H1 (cell line): ENCODE data around the gene TMEM185B. TPM values are rescaled to one million over a fixed set of nuclear protein-coding genes. Genes with fewer than 3 reads are reported as not detected.

ENCODE experiments used
- CTCF ChIA-PET: fragments of 300-600 bp; sonication (Branson Sonifier 250); formaldehyde crosslinking; loops from one replicate; lab custom pipeline; 2021; ENCODE audit not compliant: partially characterized antibody; lab: Charles Lee
- POLR2A ChIA-PET: fragments of 300-600 bp; sonication (Branson Sonifier 250); formaldehyde crosslinking; loops from one replicate; lab custom pipeline; 2021; ENCODE audit warnings: inconsistent platforms; ENCODE audit not compliant: partially characterized antibody; lab: Charles Lee
- DNase-seq, 2 experiments: peaks; one replicate each; pipeline versions ENCODE4 v3.0.0 to v3.0.0-alpha.2; 2010 to 2022; ENCODE audit warnings: low spot score in 2 of 2, low read depth in 1 of 2, mixed read lengths in 1 of 2
- FAIRE-seq: peaks from 2 replicates; lab custom pipeline; 2011; peaks lifted over from hg19 to GRCh38; lab: Jason Lieb, UNC
- H2AFZ ChIP-seq: 2 replicates; pipeline ENCODE4 v1.8.1; 2012; ENCODE audit warnings: low read length, inconsistent platforms
- H2AK5ac ChIP-seq: 2 replicates; pipeline ENCODE4 v1.6.1; 2013; ENCODE audit warnings: low read depth, low read length
- H2BK120ac ChIP-seq: replicated peaks from 2 replicates; pipeline ENCODE3; 2013; ENCODE audit warnings: low read depth, low read length, inconsistent platforms
- H2BK12ac ChIP-seq: 2 replicates; pipeline ENCODE4 v1.6.1; 2013; ENCODE audit warnings: low read depth, low read length
- H2BK15ac ChIP-seq: 2 replicates; pipeline ENCODE4 v1.6.1; 2013; ENCODE audit warnings: low read length
- H2BK20ac ChIP-seq: 2 replicates; pipeline ENCODE4 v1.6.1; 2013; ENCODE audit warnings: low read length
- H2BK5ac ChIP-seq: 2 replicates; pipeline ENCODE4 v1.6.1; 2013; ENCODE audit warnings: low read depth, low read length
- H3K14ac ChIP-seq: 2 replicates; pipeline ENCODE4 v1.6.1; 2013; ENCODE audit warnings: inconsistent platforms; ENCODE audit not compliant: insufficient read length
- H3K18ac ChIP-seq: 2 replicates; pipeline ENCODE4 v1.6.1; 2013; ENCODE audit warnings: low read length; ENCODE audit errors: extremely low read depth
- H3K23ac ChIP-seq: 2 replicates; pipeline ENCODE4 v1.6.1; 2013; ENCODE audit warnings: inconsistent platforms; ENCODE audit not compliant: insufficient read length
- H3K23me2 ChIP-seq: 2 replicates; pipeline ENCODE4 v1.6.1; 2013; ENCODE audit warnings: low read depth, low read length
- H3K27ac ChIP-seq: 2 replicates; pipeline ENCODE4 v1.6.1; 2011; ENCODE audit warnings: low read depth, low read length, inconsistent platforms
- H3K27me3 ChIP-seq, 4 experiments: replicated peaks in 1 of 4; 1 replicate in 1 of 4; 2 replicates in 3 of 4; pipeline versions ENCODE4 v1.6.1 to v1.8.1; 2011 to 2013; ENCODE audit warnings: low read length in 3 of 4, mild to moderate bottlenecking in 3 of 4, inconsistent platforms in 2 of 4, mixed read lengths in 2 of 4, moderate library complexity in 1 of 4; ENCODE audit not compliant: control insufficient read depth in 3 of 4, insufficient read depth in 3 of 4; ENCODE audit errors: extremely low read depth in 1 of 4
- H3K36me3 ChIP-seq, 4 experiments: 2 replicates each; pipeline versions ENCODE4 v1.6.1 to v1.8.1; 2011 to 2013; ENCODE audit warnings: mild to moderate bottlenecking in 4 of 4, low read length in 3 of 4, moderate library complexity in 2 of 4, control low read depth in 1 of 4, inconsistent platforms in 1 of 4; ENCODE audit not compliant: insufficient read depth in 4 of 4, control insufficient read depth in 2 of 4
- H3K4ac ChIP-seq: replicated peaks from 2 replicates; pipeline ENCODE3; 2013; ENCODE audit warnings: low read length, low read depth, mixed read lengths, inconsistent platforms; ENCODE audit not compliant: insufficient read length
- H3K4me1 ChIP-seq, 4 experiments: replicated peaks in 1 of 4; 1 replicate in 1 of 4; 2 replicates in 3 of 4; pipeline versions ENCODE4 v1.6.1 to v1.8.1; 2011 to 2013; ENCODE audit warnings: low read length in 3 of 4, inconsistent platforms in 2 of 4, mixed read lengths in 1 of 4; ENCODE audit not compliant: insufficient read depth in 4 of 4, control insufficient read depth in 3 of 4
- H3K4me2 ChIP-seq, 2 experiments: 2 replicates each; pipeline versions ENCODE4 v1.6.1 to v1.8.1; 2011 to 2013; ENCODE audit warnings: low read depth in 2 of 2, low read length in 2 of 2, control low read depth in 1 of 2, inconsistent platforms in 1 of 2, mild to moderate bottlenecking in 1 of 2; ENCODE audit not compliant: insufficient read depth in 1 of 2
- H3K4me3 ChIP-seq, 4 experiments: fragments of 200-600, 300-600 bp in 1 of 4; sonication (generic), shearing (Covaris generic), sonication (Bioruptor Twin) in 1 of 4; 2 replicates each; pipeline versions ENCODE4 v1.5.1 to v1.8.1; 2011 to 2016; ENCODE audit warnings: low read length in 4 of 4, low read depth in 3 of 4, control low read depth in 2 of 4, inconsistent platforms in 2 of 4, mild to moderate bottlenecking in 2 of 4, mixed read lengths in 1 of 4, moderate library complexity in 1 of 4; ENCODE audit not compliant: insufficient read depth in 2 of 4; ENCODE audit errors: extremely low read depth in 1 of 4
- H3K56ac ChIP-seq: replicated peaks from 2 replicates; pipeline ENCODE3; 2013; ENCODE audit warnings: low read depth, mild to moderate bottlenecking, mixed read lengths, low read length, inconsistent platforms; ENCODE audit not compliant: insufficient read length
- H3K79me1 ChIP-seq: 2 replicates; pipeline ENCODE4 v1.6.1; 2013; ENCODE audit warnings: low read depth, low read length, control low read depth
- H3K79me2 ChIP-seq, 2 experiments: 2 replicates each; pipeline versions ENCODE4 v1.6.1 to v1.8.1; 2012 to 2013; ENCODE audit warnings: low read length in 2 of 2, mild to moderate bottlenecking in 2 of 2, inconsistent platforms in 1 of 2; ENCODE audit not compliant: insufficient read depth in 2 of 2, control insufficient read depth in 1 of 2
- H3K9ac ChIP-seq, 4 experiments: replicated peaks in 1 of 4; 1 replicate in 1 of 4; 2 replicates in 3 of 4; pipeline versions ENCODE4 v1.6.1 to v1.8.1; 2011 to 2013; ENCODE audit warnings: low read depth in 3 of 4, low read length in 3 of 4, control low read depth in 2 of 4, mild to moderate bottlenecking in 2 of 4, moderate library complexity in 2 of 4, inconsistent platforms in 1 of 4; ENCODE audit errors: extremely low read depth in 1 of 4
- H3K9me3 ChIP-seq, 2 experiments: 2 replicates each; pipeline versions ENCODE4 v1.6.1 to v1.8.1; 2012 to 2013; ENCODE audit warnings: mild to moderate bottlenecking in 2 of 2, moderate library complexity in 2 of 2, control low read depth in 1 of 2, inconsistent platforms in 1 of 2, low read depth in 1 of 2, low read length in 1 of 2, mixed read lengths in 1 of 2; ENCODE audit not compliant: insufficient read depth in 2 of 2
- H4K20me1 ChIP-seq, 2 experiments: replicated peaks in 1 of 2; 2 replicates each; pipeline versions ENCODE3 to v1.8.1; 2011 to 2013; ENCODE audit warnings: inconsistent platforms in 2 of 2, low read length in 2 of 2, mild to moderate bottlenecking in 1 of 2; ENCODE audit not compliant: insufficient read depth in 2 of 2, control insufficient read depth in 1 of 2
- H4K5ac ChIP-seq: 2 replicates; pipeline ENCODE4 v1.6.1; 2013; ENCODE audit warnings: low read length, low read depth, mixed read lengths, inconsistent platforms; ENCODE audit not compliant: insufficient read length
- H4K8ac ChIP-seq: 2 replicates; pipeline ENCODE4 v1.8.0; 2013; ENCODE audit warnings: mild to moderate bottlenecking, moderate library complexity, low read length, inconsistent platforms; ENCODE audit not compliant: insufficient read depth; ENCODE audit errors: extremely low read depth
- H4K91ac ChIP-seq: replicated peaks from 2 replicates; pipeline ENCODE3; 2013; ENCODE audit warnings: low read length, mixed read lengths, inconsistent platforms; ENCODE audit not compliant: insufficient read length
- BCL11A ChIP-seq, 2 experiments: IDR thresholded peaks; one replicate each; pipeline ENCODE4 v1.6.1; 2011; ENCODE audit warnings: low read depth in 2 of 2, low read length in 2 of 2, mild to moderate bottlenecking in 2 of 2
- BRCA1 ChIP-seq: IDR thresholded peaks from 2 replicates; pipeline ENCODE4 v1.6.1; 2012; ENCODE audit warnings: low read depth, low read length, improper control_type of control experiment
- CBX8 ChIP-seq: fragments of 300-800, 300-1000 bp; sonication (generic); IDR thresholded peaks from 2 replicates; pipeline ENCODE4 v1.7.1; 2016; ENCODE audit warnings: low read depth, low read length, borderline replicate concordance
- CEBPB ChIP-seq: IDR thresholded peaks from 2 replicates; pipeline ENCODE4 v1.6.1; 2012; ENCODE audit warnings: low read depth, low read length
- EP300 ChIP-seq, 2 experiments: IDR thresholded peaks; 1 replicate in 1 of 2; 2 replicates in 1 of 2; pipeline ENCODE4 v1.6.1; 2011 to 2012; ENCODE audit warnings: low read depth in 2 of 2, low read length in 2 of 2, mild to moderate bottlenecking in 2 of 2, borderline replicate concordance in 1 of 2, inconsistent platforms in 1 of 2, moderate library complexity in 1 of 2
- FOSL1 ChIP-seq: IDR thresholded peaks from 2 replicates; pipeline ENCODE4 v1.6.1; 2011; ENCODE audit warnings: mild to moderate bottlenecking, low read depth, low read length, moderate library complexity; ENCODE audit not compliant: insufficient read depth
- GABPA ChIP-seq: IDR thresholded peaks from 2 replicates; pipeline ENCODE4 v1.6.1; 2011; ENCODE audit warnings: mild to moderate bottlenecking, low read length, moderate library complexity, borderline replicate concordance; ENCODE audit not compliant: insufficient read depth
- KDM4A ChIP-seq: IDR thresholded peaks from one replicate; pipeline ENCODE4 v1.7.1; 2012; ENCODE audit warnings: low read depth, mild to moderate bottlenecking, moderate library complexity, low read length, inconsistent platforms; ENCODE audit not compliant: severe bottlenecking
- POLR2A ChIP-seq, 2 experiments: IDR thresholded peaks; 1 replicate in 1 of 2; 2 replicates in 1 of 2; pipeline ENCODE4 v1.6.1; 2011; ENCODE audit warnings: low read depth in 2 of 2, low read length in 2 of 2, mild to moderate bottlenecking in 2 of 2; ENCODE audit errors: control extremely low read depth in 1 of 2
- RFX5 ChIP-seq: IDR thresholded peaks from 2 replicates; pipeline ENCODE4 v1.6.1; 2011; ENCODE audit warnings: low read depth, low read length, improper control_type of control experiment, borderline replicate concordance
- SIX5 ChIP-seq: IDR thresholded peaks from 2 replicates; pipeline ENCODE4 v1.6.1; 2011; ENCODE audit warnings: mild to moderate bottlenecking, low read depth, low read length
- SUZ12 ChIP-seq: fragments of 200-600 bp; sonication (generic); IDR thresholded peaks from 2 replicates; pipeline ENCODE4 v1.6.1; 2012; ENCODE audit warnings: mild to moderate bottlenecking, inconsistent platforms, low read length, moderate library complexity, mixed read lengths
- TAF7 ChIP-seq: optimal IDR thresholded peaks from 2 replicates; pipeline ENCODE3; 2011; ENCODE audit warnings: low read depth, mild to moderate bottlenecking, inconsistent platforms, low read length, moderate library complexity, borderline replicate concordance
- TBP ChIP-seq: IDR thresholded peaks from 2 replicates; pipeline ENCODE4 v1.6.1; 2011; ENCODE audit warnings: low read depth, low read length, improper control_type of control experiment
- WGBS, 2 experiments: shearing (Covaris generic) in 1 of 2; methylation state at CpG; one replicate each; pipeline versions ENCODE4 v1.1.6 to v1.1.7; 2013 to 2015; ENCODE audit warnings: low lambda C conversion rate in 2 of 2, mixed read lengths in 2 of 2, inconsistent platforms in 1 of 2, low coverage in 1 of 2, missing lambda C conversion rate in 1 of 2; ENCODE audit not compliant: insufficient replicate concordance in 2 of 2, insufficient coverage in 1 of 2, insufficient read length in 1 of 2; ENCODE audit errors: extremely low coverage in 1 of 2, missing lambda C conversion rate in 1 of 2; 5-methylcytosine and 5-hydroxymethylcytosine counted together
- polyA plus RNA-seq, 7 experiments: library from polyadenylated mRNA; depleted of rRNA in 3 of 7; stranded (reverse) in 5 of 7; unstranded in 2 of 7; fragments of >200 nt in 5 of 7; fragments of 200-250 nt in 2 of 7; gene quantifications; 1 replicate in 5 of 7; 2 replicates in 1 of 7; 4 replicates in 1 of 7; pipeline versions ENCODE4 v1.2.1 to v1.2.3, GENCODE V29; 2011 to 2013; ENCODE audit warnings: missing spikeins in 2 of 7, mixed read lengths in 2 of 7
- total RNA-seq: library from RNA; stranded (reverse); fragmentation: NEBNext Ultra II Directional; extraction: Animal tissue kit (Norgen Biotek cat#: 25700); gene quantifications from 2 replicates; pipeline ENCODE4 v1.2.1, GENCODE V29; 2021

Gene TMEM185B
- total and polyA plus RNA-seq, 2 of the 8 experiments (the other 6 are each of a cell fraction or from before 2014, with no cell fraction given) = 13.5 to 14.0 TPM

- H3K4me1 ChIP-seq = no peaks in the 10 kb centered on the region
- no peaks in the 10 kb centered on the region for H3K79me1 ChIP-seq
- no peak overlapping the region for H4K8ac ChIP-seq
- ChIA-PET POLR2A (interaction anchor here (0.7 kb wide), 1 partner anchor 24 kb away, joined by 3 read pairs; no protein-coding TSS in a partner anchor), CTCF (interaction anchor here (0.7 to 2.2 kb wide), 3 partner anchors 14 to 94 kb away, joined by 3 to 8 read pairs (median 3); no protein-coding TSS in a partner anchor)
- no peak overlapping the region for H2BK15ac ChIP-seq
- H3K23me2 ChIP-seq = no peaks in the 10 kb centered on the region
- no peak overlapping the region for H2AFZ ChIP-seq
- no peak overlapping the region for H3K18ac ChIP-seq
- H4K20me1 ChIP-seq = no peaks in the 10 kb centered on the region
- no peak overlapping the region for H3K4me2 ChIP-seq
- H3K27me3 ChIP-seq = no peaks in the 10 kb centered on the region
- H3K14ac ChIP-seq = no peak overlapping the region
- no peak overlapping the region for H3K23ac ChIP-seq
- no peak overlapping the region for H2BK20ac ChIP-seq
- peaks cover 0 to 4% of the 10 kb centered on the region in 2 experiments; a peak in 1 of 4 replicates for H3K9me3 ChIP-seq
- H3K4ac ChIP-seq = no peak overlapping the region
- DNase-seq (no peak), FAIRE-seq (no peak)
- 87% methylated on average over 1 of the region's 1 CpG; no CpG with 5 or more reads in 1 of the 2 experiments for WGBS, 2 experiments
- no peak overlapping the region for H2BK5ac ChIP-seq
- H3K36me3 ChIP-seq = no peaks in the 10 kb centered on the region
- H2BK12ac ChIP-seq = no peak overlapping the region
- H2AK5ac ChIP-seq = no peak overlapping the region
- H3K27ac ChIP-seq = no peak overlapping the region
- H4K5ac ChIP-seq = no peak overlapping the region
- H3K9ac ChIP-seq = no peak overlapping the region
- H3K56ac ChIP-seq = no peak overlapping the region
- H3K4me3 ChIP-seq = no peak overlapping the region
- H3K79me2 ChIP-seq = no peaks in the 10 kb centered on the region
- H2BK120ac ChIP-seq = no peak overlapping the region
- H4K91ac ChIP-seq = no peak overlapping the region
- TF ChIP-seq SIX5 (no peak), POLR2A (IDR thresholded peaks at IDR 0.05; ENCODE audit: control extremely low read depth in 1 of 2, low read depth in 2 of 2, low read length in 2 of 2) (no peak), TBP (no peak), BCL11A (IDR thresholded peaks at IDR 0.05; ENCODE audit: low read depth in 2 of 2, low read length in 2 of 2) (no peak), GABPA (no peak), CEBPB (no peak), BRCA1 (no peak), EP300 (IDR thresholded peaks at IDR 0.05; ENCODE audit: borderline replicate concordance in 1 of 2, low read depth in 2 of 2, low read length in 2 of 2) (no peak), SUZ12 (no peak), KDM4A (no peak), TAF7 (no peak), RFX5 (no peak), FOSL1 (no peak), CBX8 (no peak)
These were observed 46.6 kb upstream of the TMEM185B start for GRCh38 chr2:120269816-120270215.
